ENCODE measurements around the gene GM2A.

GM2A gene

GRCh38 chr5:151274666-151275065 is 21.7 kb downstream of the GM2A start:
- H3K36me3 ChIP-seq (ENCODE audit: control insufficient read depth, insufficient read depth, low read length) = no peaks in the 10 kb centered on the region; the same call in 1 of the 2 replicates
- no peak overlapping the region for H3K4me3 ChIP-seq (replicated peaks; ENCODE audit: low read depth, low read length)
- no peak for TF ChIP-seq CTCF (IDR thresholded peaks at IDR 0.05; ENCODE audit: insufficient read depth, low read length, poor library complexity, severe bottlenecking)
- DNase-seq (ENCODE audit: extremely low read depth, insufficient read length) = no peak
- no peaks in the 10 kb centered on the region for H3K27me3 ChIP-seq (replicated peaks; ENCODE audit: control insufficient read depth, insufficient read depth, low read length)

- no peak for TF ChIP-seq CTCF (IDR thresholded peaks at IDR 0.05; ENCODE audit: insufficient read depth, low read length, poor library complexity, severe bottlenecking)
- H3K36me3 ChIP-seq (ENCODE audit: control insufficient read depth, insufficient read depth, low read length) = no peaks in the 10 kb centered on the region
Observed at GRCh38 chr5:151275803-151276202, 22.8 kb downstream of the GM2A start.

GRCh38 chr5:151278845-151279244 is 25.9 kb downstream of the GM2A start:
- no peak for TF ChIP-seq CTCF (IDR thresholded peaks at IDR 0.05; ENCODE audit: insufficient read depth, low read length, poor library complexity, severe bottlenecking)
- no peak for DNase-seq (ENCODE audit: extremely low read depth, insufficient read length)
- Histone ChIP-seq H3K4me3 (replicated peaks; ENCODE audit: low read depth, low read length) (no peak overlapping the region), H3K36me3 (ENCODE audit: control insufficient read depth, insufficient read depth, low read length) (no peaks in the 10 kb centered on the region), H3K27me3 (replicated peaks; ENCODE audit: control insufficient read depth, insufficient read depth, low read length) (no peaks in the 10 kb centered on the region)

More at GRCh38 chr5:151275803-151276202, 22.8 kb downstream of the GM2A start:
- H3K4me3 ChIP-seq (replicated peaks; ENCODE audit: low read depth, low read length) = no peak overlapping the region
- H3K27me3 ChIP-seq (replicated peaks; ENCODE audit: control insufficient read depth, insufficient read depth, low read length) = no peaks in the 10 kb centered on the region
- no peak for DNase-seq (ENCODE audit: extremely low read depth, insufficient read length)

GRCh38 chr5:151280443-151280842 is 27.5 kb downstream of the GM2A start:
- Histone ChIP-seq H3K4me3 (replicated peaks; ENCODE audit: low read depth, low read length) (no peak overlapping the region), H3K36me3 (ENCODE audit: control insufficient read depth, insufficient read depth, low read length) (no peaks in the 10 kb centered on the region), H3K27me3 (replicated peaks; ENCODE audit: control insufficient read depth, insufficient read depth, low read length) (no peaks in the 10 kb centered on the region)
- DNase-seq (ENCODE audit: extremely low read depth, insufficient read length) = no peak
- no peak for TF ChIP-seq CTCF (IDR thresholded peaks at IDR 0.05; ENCODE audit: insufficient read depth, low read length, poor library complexity, severe bottlenecking)

GRCh38 chr5:151281001-151281639 is 28.1 kb downstream of the GM2A start:
- DNase-seq (ENCODE audit: extremely low read depth, insufficient read length) = no peak
- Histone ChIP-seq H3K36me3 (ENCODE audit: control insufficient read depth, insufficient read depth, low read length) (no peaks in the 10 kb centered on the region), H3K27me3 (replicated peaks; ENCODE audit: control insufficient read depth, insufficient read depth, low read length) (no peaks in the 10 kb centered on the region), H3K4me3 (replicated peaks; ENCODE audit: low read depth, low read length) (no peak overlapping the region)
- no peak for TF ChIP-seq CTCF (IDR thresholded peaks at IDR 0.05; ENCODE audit: insufficient read depth, low read length, poor library complexity, severe bottlenecking)

All from GM06990 (cell line).